Omental fat pad (tissue), 4 donors: ENCODE measurements around the gene PKD2. TPM values are rescaled to one million over a fixed set of nuclear protein-coding genes. Genes with fewer than 3 reads are reported as not detected.

Source experiments
- ATAC-seq: fragments of 150-250 bp; one replicate; pipeline ENCODE4 v1.9.1; 2016; ENCODE audit warnings: mild to moderate bottlenecking, moderate library complexity; ENCODE audit not compliant: low FRiP score
- DNase-seq: peaks from one replicate; pipeline ENCODE4 v3.0.0-alpha.2; 2019; ENCODE audit warnings: low spot score
- total RNA-seq, 4 donors: library from RNA; depleted of rRNA; stranded (reverse); fragments of >200 nt; gene quantifications; one replicate each; pipeline ENCODE4 v1.1.0, GENCODE V29; 2016
- TF ChIP-seq, protein P1 (sequence below), 3 donors: fragments of 450-650 bp; IDR thresholded peaks; one replicate each; pipeline ENCODE4 v1.5.1; 2016 to 2017; ENCODE audit warnings: antibody characterized with exemption in 3 of 3, mild to moderate bottlenecking in 3 of 3, moderate library complexity in 2 of 3

The PKD2 gene
- total RNA-seq = 100 to 1,000 TPM in 1 of 4 donors, 10 to 100 TPM in 3; 66.5 to 130 (median 88.6) TPM

DNA sequence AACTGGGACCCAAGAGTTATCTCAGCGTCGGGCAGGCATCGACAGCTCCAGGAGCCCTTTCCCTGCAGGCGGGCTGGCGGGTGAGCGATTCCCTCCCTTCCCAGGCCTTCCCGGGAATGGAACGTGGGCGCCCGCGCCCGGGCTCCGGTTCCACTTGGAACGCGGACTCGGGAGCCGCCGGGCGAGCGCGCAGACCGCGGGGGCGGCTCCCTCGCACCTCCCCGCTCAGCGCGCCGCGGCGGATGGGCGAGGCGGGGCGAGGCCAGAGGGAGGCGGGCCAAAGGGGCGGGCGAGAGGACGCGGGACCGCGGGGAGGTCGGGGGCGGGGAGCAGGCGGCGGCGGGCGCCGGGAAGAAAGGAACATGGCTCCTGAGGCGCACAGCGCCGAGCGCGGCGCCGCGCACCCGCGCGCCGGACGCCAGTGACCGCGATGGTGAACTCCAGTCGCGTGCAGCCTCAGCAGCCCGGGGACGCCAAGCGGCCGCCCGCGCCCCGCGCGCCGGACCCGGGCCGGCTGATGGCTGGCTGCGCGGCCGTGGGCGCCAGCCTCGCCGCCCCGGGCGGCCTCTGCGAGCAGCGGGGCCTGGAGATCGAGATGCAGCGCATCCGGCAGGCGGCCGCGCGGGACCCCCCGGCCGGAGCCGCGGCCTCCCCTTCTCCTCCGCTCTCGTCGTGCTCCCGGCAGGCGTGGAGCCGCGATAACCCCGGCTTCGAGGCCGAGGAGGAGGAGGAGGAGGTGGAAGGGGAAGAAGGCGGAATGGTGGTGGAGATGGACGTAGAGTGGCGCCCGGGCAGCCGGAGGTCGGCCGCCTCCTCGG lies at the start of gene PKD2:
PKD2 (plus strand) TSS at position 332 of the 818 bp plus-strand sequence; CDS start at position 431, 99 bp downstream.
- TF ChIP-seq, protein P1, sequence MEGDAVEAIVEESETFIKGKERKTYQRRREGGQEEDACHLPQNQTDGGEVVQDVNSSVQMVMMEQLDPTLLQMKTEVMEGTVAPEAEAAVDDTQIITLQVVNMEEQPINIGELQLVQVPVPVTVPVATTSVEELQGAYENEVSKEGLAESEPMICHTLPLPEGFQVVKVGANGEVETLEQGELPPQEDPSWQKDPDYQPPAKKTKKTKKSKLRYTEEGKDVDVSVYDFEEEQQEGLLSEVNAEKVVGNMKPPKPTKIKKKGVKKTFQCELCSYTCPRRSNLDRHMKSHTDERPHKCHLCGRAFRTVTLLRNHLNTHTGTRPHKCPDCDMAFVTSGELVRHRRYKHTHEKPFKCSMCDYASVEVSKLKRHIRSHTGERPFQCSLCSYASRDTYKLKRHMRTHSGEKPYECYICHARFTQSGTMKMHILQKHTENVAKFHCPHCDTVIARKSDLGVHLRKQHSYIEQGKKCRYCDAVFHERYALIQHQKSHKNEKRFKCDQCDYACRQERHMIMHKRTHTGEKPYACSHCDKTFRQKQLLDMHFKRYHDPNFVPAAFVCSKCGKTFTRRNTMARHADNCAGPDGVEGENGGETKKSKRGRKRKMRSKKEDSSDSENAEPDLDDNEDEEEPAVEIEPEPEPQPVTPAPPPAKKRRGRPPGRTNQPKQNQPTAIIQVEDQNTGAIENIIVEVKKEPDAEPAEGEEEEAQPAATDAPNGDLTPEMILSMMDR (IDR thresholded peaks at IDR 0.05) = no peak
- ATAC-seq (peak; percentile 87), DNase-seq (peak; percentile 51)

DNA sequence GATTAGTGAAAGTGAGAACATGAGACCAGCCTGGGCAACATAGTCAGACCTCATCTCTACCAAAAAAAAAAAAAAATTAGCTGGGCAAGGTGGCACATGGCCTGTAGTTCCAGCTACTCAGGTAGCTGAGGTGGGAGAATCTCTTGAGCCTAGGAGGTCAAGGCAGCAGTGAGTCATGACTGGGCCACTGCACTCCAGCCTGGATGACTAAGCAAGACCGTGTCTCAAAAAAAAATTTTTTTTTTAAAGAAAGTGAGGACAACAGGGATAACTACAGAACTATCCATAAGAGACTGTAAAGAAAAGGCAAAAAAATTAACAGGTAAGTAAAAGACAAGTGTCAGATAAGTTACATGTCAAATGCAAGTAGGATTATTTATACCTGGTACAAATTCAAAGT lies 45.4 kb upstream of the PKD2 start:
- DNase-seq = no peak
- TF ChIP-seq, protein P1 (IDR thresholded peaks at IDR 0.05) = no peak
- peak; percentile 58 for ATAC-seq

DNA sequence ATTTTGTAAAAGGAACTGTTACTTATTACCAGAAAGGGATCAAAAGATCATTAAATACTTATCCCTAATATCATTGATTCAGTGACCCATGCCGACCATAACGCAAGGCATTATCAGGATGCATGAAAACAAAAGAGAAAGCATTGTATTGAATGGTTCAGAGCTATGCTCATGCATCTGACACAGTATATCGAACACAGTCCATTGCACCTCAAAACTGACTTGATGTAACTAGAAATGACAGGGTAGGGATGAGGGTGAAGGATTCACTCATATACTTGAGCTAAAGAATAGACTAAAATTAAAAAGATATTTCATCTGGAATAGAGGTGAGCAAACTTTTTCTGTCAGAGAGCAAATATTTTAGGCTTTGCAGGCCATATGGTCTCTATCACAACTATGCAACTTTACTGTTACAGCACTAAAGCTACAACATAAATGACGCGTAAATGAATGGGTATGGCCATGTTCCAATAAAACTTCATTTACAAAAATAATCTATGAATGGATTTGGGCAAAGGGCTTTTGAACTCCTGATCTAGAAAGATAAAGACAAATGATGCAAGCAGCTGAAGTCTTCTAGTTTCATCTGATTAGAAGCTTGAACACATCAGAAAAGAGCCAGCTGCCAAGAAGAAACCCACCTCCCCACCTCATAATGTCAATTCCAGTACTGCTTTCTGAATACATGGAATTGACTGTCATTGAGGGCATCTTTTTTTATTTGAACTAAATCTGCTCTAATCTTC lies 44.9 kb upstream of the PKD2 start:
- ATAC-seq (no peak), DNase-seq (no peak)
- TF ChIP-seq, protein P1 (IDR thresholded peaks at IDR 0.05) = no peak

DNA sequence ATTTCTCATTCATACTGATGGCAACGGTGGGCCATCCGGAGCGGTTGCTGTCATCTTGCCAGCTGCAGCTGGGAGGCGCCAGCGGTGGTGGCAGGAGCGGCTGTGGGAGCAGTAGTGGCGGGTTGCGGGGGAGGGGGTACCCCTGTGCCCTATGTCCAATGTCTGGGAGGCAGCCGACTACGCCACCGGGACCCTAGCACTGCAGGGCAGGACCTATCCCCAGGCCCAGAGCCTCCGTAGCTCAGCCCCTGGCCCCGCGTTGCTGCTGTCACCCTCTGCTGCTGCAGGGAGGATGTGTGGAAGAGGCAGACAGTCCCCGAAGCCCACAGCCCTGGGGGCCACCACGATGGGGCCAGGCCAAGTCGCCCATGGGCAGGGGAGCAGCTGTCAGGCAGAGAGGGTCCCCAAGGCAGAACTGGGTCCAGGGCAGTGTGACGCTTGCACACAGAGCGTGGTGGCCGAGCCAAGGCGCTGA lies 41.9 kb upstream of the PKD2 start:
- ATAC-seq = no peak
- no peak for DNase-seq
- TF ChIP-seq, protein P1 (IDR thresholded peaks at IDR 0.05) = no peak

DNA sequence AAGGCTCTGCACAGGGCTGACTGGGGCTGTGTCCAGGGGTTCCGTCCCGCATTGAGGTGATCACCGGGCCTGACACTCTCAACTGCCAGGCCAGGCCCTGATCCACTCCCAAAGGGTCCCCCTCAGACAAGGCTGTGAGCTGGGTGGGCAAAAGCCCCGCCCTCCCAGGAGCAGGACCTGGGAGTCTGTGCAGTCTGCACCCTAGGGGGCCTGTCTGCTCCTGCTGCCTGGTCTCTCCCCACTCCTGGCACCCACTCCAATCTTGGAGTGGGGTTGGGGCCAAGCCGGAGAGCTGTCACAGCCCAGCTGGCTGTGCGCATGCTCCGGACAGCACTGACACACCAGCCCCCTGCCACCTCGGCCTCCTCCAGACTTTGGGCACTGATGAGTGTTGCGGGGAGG lies 41.3 kb upstream of the PKD2 start:
- TF ChIP-seq, protein P1 (IDR thresholded peaks at IDR 0.05) = no peak
- DNase-seq (no peak), ATAC-seq (no peak)

DNA sequence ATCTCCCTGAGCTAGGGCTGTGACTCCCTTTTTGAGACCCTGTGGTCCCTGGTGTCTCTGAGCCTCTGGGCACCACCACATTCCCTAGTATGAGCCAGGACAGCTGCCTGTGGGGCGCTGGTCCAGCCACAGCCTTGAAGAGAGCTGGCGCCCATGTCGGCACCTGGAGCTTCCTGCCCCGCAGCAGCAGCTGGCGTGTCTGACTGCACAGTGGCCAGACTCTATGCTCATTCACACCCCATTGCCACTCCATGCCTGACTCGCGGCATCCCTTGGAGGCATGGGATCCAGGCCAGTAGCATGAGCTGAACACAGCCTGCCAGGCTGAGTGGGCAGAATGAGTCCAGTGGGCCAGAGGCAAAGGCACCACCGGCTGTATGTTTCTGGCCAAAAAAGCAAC lies 40.2 kb upstream of the PKD2 start:
- no peak for DNase-seq

More for the DNA sequence above, 40.2 kb upstream of the PKD2 start:
- TF ChIP-seq, protein P1 (IDR thresholded peaks at IDR 0.05) = no peak
- no peak for ATAC-seq
